HL-60/S4 treated with phorbol 12-myristate 13-acetate at 8.2 ng/mL for 4 days and 3 days (cell line): Measurements from ENCODE around the gene GLIS2.

Experiments used
- in situ Hi-C: fragments of 300-500 bp; cut with MboI; formaldehyde crosslinking; loops from 2 replicates; pipeline ENCODE4 v1.15.0; 2022; ENCODE audit warnings: low sequenced_read_pairs

GLIS2 gene

DNA sequence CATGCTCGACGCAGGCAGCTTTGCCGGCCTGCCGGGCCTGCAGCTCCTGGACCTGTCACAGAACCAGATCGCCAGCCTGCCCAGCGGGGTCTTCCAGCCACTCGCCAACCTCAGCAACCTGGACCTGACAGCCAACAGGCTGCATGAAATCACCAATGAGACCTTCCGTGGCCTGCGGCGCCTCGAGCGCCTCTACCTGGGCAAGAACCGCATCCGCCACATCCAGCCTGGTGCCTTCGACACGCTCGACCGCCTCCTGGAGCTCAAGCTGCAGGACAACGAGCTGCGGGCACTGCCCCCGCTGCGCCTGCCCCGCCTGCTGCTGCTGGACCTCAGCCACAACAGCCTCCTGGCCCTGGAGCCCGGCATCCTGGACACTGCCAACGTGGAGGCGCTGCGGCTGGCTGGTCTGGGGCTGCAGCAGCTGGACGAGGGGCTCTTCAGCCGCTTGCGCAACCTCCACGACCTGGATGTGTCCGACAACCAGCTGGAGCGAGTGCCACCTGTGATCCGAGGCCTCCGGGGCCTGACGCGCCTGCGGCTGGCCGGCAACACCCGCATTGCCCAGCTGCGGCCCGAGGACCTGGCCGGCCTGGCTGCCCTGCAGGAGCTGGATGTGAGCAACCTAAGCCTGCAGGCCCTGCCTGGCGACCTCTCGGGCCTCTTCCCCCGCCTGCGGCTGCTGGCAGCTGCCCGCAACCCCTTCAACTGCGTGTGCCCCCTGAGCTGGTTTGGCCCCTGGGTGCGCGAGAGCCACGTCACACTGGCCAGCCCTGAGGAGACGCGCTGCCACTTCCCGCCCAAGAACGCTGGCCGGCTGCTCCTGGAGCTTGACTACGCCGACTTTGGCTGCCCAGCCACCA, 65.4 kb downstream of the GLIS2 start:
- in situ Hi-C loops: no loop called here

DNA sequence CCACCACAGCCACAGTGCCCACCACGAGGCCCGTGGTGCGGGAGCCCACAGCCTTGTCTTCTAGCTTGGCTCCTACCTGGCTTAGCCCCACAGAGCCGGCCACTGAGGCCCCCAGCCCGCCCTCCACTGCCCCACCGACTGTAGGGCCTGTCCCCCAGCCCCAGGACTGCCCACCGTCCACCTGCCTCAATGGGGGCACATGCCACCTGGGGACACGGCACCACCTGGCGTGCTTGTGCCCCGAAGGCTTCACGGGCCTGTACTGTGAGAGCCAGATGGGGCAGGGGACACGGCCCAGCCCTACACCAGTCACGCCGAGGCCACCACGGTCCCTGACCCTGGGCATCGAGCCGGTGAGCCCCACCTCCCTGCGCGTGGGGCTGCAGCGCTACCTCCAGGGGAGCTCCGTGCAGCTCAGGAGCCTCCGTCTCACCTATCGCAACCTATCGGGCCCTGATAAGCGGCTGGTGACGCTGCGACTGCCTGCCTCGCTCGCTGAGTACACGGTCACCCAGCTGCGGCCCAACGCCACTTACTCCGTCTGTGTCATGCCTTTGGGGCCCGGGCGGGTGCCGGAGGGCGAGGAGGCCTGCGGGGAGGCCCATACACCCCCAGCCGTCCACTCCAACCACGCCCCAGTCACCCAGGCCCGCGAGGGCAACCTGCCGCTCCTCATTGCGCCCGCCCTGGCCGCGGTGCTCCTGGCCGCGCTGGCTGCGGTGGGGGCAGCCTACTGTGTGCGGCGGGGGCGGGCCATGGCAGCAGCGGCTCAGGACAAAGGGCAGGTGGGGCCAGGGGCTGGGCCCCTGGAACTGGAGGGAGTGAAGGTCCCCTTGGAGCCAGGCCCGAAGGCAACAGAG, 66.3 kb downstream of the GLIS2 start:
- in situ Hi-C loops: no loop called here

DNA sequence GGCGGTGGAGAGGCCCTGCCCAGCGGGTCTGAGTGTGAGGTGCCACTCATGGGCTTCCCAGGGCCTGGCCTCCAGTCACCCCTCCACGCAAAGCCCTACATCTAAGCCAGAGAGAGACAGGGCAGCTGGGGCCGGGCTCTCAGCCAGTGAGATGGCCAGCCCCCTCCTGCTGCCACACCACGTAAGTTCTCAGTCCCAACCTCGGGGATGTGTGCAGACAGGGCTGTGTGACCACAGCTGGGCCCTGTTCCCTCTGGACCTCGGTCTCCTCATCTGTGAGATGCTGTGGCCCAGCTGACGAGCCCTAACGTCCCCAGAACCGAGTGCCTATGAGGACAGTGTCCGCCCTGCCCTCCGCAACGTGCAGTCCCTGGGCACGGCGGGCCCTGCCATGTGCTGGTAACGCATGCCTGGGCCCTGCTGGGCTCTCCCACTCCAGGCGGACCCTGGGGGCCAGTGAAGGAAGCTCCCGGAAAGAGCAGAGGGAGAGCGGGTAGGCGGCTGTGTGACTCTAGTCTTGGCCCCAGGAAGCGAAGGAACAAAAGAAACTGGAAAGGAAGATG, 67.0 kb downstream of the GLIS2 start:
- in situ Hi-C loops: no loop called here

DNA sequence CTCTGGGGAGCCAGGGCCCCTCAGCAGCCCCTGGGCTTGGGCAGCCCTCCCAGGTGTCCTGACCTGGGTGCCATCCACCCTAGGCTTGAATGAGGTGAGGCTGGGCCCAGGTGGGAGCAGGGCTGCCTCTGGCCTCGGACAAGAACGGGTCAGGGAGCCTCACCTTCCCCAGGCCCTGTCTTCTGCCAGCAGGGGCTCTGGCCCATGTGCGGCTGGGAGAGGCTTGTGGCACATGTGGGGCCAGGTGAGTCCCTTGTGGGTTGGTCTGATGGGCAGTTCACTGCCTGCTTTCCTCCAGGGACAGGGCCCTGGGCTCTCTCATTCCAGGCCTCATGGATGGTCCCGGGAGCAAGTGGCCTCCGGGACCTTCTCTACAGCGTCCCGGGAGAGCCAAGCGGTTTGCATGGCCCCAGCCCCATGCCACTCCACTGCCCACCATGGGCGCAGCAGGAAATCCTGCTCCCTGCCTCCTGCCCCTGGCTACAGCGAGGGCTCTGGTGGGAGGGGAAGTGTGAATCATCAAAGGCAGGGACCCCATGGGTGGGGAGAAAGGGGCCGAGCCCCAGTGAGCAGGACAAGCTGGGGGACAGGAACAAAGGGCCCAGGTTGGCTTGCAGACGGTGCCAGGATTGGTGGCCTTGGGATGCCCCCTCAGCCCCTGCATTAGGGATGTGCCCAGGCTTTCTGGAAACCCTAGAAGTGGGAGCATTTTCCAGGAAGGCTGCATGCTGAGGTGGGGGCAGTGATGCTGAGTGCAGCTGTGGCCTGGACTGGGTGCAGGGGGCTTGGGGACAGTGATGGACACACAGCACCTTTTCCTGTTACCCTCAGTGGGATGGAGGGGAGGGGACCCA, 68.0 kb downstream of the GLIS2 start:
- in situ Hi-C loops: no loop called here

DNA sequence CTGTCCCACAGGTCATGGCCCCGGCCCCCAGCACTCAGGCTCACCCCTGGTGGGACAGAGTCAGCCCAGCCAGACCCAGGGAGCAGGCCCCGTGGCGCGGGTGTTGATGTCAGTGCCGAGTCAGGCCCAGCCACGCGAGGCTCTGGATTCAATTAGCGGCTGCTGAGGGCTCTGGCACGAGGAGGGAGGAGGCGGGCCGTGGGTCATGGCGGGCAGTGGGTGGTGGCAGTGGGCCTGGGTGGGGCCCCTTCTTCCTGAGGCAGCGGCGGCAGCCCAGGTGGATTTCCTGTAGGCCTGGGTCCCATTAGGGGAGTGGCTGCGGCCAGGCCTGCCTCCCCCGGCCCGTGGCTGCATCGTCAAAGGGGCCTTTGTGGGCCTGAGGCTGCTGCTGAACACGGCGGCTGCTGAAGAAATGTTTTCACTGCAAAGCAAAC, 68.7 kb downstream of the GLIS2 start:
- in situ Hi-C loops: no loop called here

DNA sequence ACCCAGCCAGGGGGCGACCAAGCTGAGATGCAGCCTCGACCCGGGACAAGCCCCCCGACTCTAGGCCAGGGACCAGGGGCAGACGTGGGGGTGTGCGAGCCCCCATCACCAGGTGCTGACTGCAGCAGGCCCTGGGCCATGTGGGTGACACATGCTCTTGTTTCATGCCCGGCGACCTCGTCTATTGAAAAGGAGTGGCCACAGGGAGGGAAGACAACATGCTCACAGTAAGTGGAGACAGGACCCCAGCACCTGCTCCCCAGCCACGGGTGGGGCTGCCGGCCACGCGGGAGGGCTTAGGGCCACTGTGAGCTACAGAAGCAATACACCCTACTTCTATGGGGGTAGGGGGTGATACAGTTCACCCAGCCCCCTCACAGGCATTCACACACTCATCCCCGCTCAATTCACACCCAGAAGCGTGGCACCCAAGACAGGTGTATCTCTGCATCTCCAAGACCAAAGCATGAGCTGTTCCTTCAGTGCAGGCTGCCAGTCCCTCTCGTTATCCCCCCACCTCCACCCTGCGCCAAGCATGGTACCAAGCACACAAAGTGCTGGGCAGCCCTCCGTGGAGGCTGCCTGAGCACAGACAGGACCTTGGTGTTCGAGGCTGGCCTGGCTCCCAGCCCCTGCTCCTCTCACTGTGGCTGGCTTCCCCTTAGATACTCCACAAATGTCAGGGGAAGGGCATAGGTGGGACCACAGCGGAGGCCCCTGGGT, 69.4 kb downstream of the GLIS2 start:
- in situ Hi-C loops: no loop called here

DNA sequence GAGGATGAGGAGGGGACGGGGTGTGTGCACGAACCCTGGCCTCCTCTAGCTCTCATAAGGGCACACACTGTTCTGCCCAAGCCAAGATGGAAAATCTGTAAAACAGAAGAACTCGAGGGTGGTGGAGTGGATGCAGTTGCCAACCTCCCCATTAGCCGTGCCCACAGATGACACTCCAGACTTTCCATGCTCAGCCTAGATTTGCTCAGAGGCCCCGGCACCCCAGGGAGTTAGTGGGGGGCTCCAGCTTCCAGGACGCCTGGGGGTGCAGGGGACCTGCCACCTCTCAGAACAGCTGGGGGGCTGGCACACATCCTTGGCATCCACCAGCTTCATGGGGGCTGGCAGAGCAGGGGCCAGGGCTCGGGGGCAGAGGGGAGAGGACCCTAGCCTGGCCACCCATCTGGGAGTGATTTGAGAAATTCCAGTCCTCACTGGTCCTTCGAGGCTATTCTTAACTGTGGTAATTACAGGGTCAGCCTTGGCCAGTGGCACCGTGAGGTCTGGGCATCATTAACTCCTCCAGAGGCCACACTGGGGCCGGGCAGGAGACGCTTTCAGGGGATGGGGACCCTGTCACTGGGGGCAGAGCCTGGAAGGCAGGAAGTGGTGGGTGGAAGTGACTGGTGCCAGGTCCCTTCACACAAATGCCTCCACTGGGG, 70.1 kb downstream of the GLIS2 start:
- in situ Hi-C loops: no loop called here

DNA sequence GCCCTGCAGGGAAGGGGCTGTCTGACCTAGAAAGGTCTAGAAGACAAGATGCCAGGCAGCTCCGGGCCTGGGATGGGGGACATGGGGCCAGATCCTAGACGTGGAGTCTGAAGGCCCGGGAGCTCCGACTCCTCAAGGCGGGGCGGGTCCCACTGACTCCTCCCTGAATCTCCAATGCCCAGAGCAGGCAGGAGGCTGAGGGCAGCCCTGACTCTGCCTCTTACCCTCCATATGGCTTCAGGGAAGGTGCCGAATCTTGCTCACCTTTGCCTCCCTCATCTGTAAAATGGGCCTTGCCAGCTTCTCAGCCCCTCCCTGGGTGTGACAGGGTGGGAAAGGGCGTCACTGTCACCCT, 70.6 kb downstream of the GLIS2 start:
- in situ Hi-C loops: no loop called here

DNA sequence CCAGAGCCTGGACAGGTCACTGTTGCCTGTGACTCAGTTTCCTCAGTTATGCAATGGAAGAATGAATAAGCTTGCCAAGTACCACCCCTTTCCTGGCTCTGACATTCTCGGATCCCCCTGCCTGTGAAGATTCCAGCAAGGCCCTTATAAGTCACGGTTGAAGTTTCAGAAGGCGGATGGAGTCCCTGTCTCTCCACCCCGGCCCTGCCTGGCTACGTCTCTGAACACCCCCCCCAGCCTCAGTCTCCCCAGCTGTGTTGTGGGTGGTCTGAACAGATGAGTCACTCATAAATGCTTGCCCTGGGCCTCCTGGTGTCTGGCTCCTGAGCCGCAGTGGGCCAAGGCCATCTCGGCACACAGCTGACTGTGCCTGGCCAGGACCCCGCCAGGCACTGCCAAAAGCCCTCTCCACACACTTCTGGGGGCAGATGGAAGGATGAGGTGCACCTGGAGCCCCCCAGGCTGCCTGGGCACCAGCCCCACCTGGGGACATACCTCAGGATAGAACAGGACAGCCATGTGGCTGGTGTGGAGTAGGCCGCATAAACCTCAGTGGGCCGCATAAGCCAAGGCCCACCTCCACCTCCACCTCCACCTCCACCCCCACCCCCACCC, 71.2 kb downstream of the GLIS2 start:
- in situ Hi-C loops: no loop called here

DNA sequence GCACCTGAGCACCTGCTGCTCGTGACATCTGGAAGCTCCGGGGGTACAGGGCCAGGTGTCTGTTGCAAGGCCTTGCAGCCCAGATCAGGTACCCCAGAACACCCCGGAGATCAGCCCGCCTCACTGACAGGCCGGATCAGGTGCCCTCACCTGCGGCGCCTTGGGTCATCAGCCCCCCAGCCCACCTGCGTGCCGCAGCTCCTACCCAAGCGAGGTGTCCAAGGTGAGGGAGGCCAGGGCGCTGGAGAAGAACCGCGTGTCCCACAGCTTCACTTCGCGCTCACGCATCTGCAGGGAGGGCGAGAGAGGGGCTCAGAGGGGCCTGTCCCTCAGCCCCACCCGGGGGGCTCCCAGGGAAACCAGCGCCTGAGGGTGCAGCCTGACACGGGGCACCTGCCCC, 71.9 kb downstream of the GLIS2 start:
- in situ Hi-C loops: no loop called here

DNA sequence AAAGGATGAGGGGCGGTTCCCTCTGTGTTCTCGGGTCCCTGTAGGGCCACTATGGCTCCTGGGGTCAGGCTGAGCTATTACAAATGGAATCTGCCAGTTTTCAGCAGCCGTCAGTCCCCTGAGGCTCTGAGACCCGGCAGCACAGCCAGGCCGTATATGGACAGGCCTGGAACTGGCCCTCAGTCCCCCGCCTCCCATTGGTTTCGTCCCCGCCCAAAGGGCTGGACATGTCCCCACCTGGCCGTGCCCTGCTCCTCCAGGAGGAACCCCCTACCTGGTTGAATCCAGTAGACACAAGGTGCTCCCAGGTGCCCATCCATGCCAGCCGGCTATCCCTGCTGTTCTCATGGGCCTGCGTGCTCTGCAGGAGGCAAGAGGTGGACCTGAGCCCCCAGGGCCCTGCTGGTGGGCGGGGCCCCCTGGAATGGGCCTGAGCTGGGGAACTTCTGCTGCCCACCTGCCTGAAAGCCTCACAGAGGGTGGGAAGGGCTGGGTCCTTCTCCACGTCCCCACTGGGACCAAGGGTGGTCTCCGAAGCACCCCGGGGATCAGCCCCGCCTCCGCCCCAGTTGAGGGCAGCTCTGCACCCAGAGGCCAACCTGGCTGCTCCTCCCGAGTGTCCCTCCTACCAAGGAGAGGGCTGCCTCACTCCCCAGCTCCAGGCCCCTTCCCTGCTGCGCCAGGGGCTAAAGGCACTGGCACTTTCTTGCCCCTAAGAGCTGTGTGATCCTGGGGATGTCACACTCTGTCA, 72.6 kb downstream of the GLIS2 start:
- in situ Hi-C loops: no loop called here
